ENCODE data around the gene NLGN2.

NLGN2 gene

GRCh38 chr17:7437950-7438614 is 30.4 kb downstream of the NLGN2 start:
- peak; percentile 17 for DNase-seq

DNA sequence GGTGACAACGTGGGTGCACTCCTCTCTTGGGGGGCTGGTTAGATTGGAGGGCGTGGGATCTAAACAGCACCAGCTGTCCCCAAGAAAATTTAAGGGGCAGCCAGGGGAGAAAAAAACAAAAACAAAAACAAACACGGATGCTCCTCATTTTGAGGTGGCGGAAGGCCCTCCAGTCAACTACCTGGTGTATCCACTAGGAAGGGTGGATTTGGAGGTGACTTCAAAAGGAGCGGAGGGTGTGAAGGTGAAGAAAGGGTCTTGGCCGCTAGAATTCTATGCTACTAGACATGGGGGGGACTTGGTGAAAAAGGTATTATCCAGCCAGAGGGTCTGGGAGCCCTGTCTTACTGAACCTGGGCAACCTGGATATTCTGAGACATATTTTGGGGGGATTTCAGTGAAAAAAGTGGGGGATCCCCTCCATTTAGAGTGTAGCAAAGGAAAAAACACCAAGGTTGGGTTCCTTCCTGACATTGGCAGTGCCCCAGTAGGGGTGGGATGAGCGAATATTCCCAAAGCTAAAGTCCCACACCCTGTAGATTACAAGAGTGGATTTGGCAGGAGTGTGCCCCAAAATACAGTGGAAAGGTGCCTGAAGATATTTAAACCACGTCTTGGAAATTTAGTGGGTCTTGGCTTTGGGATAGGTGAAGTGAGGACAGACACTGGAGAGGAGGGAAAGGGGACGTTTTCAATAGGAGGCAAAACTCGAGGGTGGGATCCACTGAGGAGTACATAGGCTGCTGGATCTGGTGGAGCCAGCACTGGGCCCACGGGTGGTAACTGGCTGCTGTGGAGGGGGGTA is 31.2 kb downstream of the NLGN2 start:
- DNase-seq = no peak

GRCh38 chr17:7439462-7440112 is 31.9 kb downstream of the NLGN2 start, which contains the start of gene FGF11:
Gene FGF11, plus strand, starts transcription at chr17:7439512. Its CDS starts 109 bp downstream, at chr17:7439621.
- DNase-seq = no peak

- DNase-seq = peak; percentile 48
Measured at GRCh38 chr17:7440113-7440833, 32.6 kb downstream of the NLGN2 start.

- peak; percentile 63 for DNase-seq
Measured at GRCh38 chr17:7440834-7441195, 33.2 kb downstream of the NLGN2 start.

- peak; percentile 43 for DNase-seq
Measured at GRCh38 chr17:7441266-7441665, 33.6 kb downstream of the NLGN2 start.

DNA sequence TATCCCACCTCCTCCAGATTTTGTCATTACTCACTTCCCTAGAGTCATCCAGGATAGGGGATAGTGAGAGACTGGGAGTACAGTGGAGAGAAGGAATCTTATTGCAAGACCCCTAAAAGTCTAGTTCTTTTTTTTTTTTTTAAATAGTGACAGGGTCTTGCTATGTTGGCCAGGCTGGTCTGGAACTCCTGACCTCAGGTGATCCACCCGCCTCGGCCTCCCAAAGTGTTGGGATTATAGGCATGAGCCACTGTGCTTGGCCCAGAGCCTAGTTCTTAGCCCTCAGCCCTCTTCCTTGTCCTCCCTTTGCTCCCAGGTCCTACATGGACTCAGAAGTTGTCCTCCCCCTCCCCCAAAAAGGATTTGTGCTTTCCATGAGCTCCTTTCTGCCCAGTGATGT is 34.5 kb downstream of the NLGN2 start:
- no peak for DNase-seq

DNA sequence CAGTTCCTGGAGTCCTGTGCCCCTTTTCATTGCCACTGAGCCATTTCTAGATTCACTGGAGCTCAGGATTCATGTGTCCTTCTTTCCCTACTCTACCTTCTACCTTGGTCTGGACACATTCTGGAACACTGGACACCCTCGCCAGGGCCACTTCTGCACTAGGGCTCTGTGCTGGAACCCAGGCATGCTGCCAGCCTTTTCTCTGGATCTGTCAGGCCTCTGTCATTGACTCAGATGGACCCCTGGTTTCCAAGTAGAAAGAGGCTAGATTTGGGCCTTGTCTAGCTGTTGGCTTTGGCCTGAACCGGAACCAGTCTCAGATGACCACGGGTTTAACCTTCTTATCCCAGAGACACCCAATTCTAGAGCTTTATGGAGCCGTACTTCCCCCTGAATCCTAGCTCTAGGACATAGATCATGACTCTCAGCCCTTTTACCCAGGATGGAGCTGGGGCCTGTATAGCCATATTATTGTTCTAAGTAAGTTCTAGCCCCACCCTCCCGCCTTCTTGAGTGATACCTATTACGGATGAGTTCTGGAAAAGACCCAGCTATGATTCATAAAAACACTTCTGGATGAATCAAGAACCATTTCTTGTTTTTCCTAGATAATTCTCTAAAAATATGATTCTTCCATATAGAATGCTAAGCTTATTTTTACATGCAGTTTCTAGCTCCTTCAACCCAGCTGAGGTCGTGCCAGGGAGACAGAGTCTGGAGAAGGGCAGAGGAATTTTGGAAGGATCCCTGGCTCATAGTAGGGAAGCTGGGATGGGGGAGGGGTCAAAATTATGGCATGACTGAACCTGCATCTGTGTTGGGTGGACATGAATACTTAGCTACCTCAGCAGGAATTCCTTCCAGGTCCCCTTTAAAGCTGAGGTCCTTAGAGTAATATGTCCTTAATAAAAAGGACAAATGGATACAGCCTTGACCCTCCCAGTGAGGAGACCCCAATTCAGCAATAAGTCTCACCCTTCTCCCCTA is 36.1 kb downstream of the NLGN2 start:
- DNase-seq = peak; percentile 53

GRCh38 chr17:7444682-7445618 is 37.3 kb downstream of the NLGN2 start, which contains the start of gene CHRNB1:
Gene CHRNB1, plus strand, starts transcription at chr17:7445061. Its CDS starts 67 bp downstream, at chr17:7445128.
- DNase-seq = peak; percentile 11

GRCh38 chr17:7445619-7445968 is 37.9 kb downstream of the NLGN2 start:
- no peak for DNase-seq

GRCh38 chr17:7448461-7448860 is 40.8 kb downstream of the NLGN2 start:
- DNase-seq = no peak

DNA sequence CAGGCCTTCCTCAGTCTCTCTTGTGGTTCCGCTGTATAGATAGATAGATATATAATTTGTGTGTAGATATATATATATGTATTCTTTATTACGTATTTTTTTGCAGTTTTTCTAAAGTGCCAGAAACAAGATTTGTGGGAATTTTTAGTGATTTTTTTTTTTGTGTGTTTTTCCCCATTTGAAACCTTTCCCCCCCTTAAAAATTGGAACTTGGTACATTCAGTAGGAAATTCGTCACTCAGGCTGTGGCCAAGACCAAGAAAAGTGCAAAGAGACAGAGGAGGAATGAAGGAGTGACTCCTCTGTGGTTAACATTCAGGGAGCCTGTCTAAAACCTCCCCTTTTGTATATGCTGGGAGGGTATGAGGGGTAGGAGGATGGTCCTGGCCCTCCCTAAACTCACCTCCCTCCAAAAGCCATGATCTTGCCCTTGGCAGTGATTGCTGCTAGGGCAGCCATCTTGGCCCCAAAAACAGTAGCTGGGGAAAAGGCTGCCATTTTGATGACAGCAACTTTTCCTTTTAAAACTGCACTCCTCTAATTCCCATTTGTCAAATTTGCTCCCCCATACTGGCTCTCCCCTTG is 52.4 kb downstream of the NLGN2 start:
- no peak for DNase-seq

GRCh38 chr17:7460850-7461660 is 53.4 kb downstream of the NLGN2 start:
- DNase-seq = no peak

- DNase-seq = no peak
Measured at GRCh38 chr17:7462474-7463371, 55.1 kb downstream of the NLGN2 start.

- no peak for DNase-seq
Measured at GRCh38 chr17:7463372-7463846, 55.8 kb downstream of the NLGN2 start.

- no peak for DNase-seq
Measured at GRCh38 chr17:7464081-7464480, 56.4 kb downstream of the NLGN2 start.

- no peak for DNase-seq
Measured at GRCh38 chr17:7465597-7466275, 58.1 kb downstream of the NLGN2 start.
